ENCODE measurements around the gene PVALEF. TPM values are rescaled to one million over a fixed set of nuclear protein-coding genes. Genes with fewer than 3 reads are reported as not detected.

Gene PVALEF
- total and polyA plus RNA-seq, 2 of the 13 experiments (the other 11 are each of a cell fraction or from before 2014, with no cell fraction given) = 0.18 TPM

DNA sequence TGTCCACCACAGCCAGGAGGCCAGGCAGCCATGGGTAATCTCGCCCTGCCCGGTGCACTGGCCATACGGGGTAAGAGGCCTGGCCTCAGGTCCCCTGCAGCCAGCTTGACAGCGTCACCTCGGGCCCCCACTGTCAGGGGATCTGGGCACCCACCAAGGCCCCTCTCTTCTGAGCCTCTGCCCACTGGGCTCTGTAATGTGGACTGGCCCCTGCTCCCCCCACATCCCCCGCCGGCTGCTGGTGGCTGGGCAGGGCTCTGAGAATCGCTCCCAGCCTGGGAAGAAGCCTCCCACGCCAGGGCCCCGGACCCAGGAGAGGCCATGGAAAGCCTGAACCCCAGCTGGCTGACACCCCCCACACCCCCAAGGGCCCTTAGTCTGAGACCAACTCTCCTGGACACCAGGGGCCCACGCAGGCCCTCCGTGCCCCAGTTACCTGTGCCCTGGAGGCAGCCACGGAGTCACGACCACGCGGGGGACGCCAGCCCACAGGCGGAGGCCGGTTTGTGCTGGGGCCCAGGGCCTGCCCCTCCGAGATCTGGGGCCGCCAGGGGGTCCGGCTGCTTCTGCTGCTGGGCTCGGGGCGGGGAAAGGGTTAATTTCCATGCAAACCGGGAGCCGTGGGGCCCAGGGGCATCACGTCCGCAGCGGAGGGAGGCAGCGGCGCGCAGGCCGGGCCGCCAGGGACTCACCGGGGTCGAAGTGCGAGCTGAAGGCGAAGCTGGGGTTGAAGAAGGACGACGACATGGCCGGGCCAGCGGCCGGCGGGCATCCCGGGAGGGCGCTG, at the start of gene PVALEF (continued):
- TF ChIP-seq ARID5B (CRISPR knock-in tag; IDR thresholded peaks at IDR 0.05) (peak; percentile 70), KDM2A (CRISPR knock-in tag; IDR thresholded peaks at IDR 0.05; ENCODE audit: borderline replicate concordance, low read depth) (peak; percentile 84), ZMYM2 (CRISPR knock-in tag; IDR thresholded peaks at IDR 0.05) (no peak), ZNF501 (CRISPR knock-in tag; IDR thresholded peaks at IDR 0.05) (peak; percentile 74), THAP9 (CRISPR knock-in tag; IDR thresholded peaks at IDR 0.05; ENCODE audit: borderline replicate concordance) (peak; percentile 55; the same call in 1 of the 2 replicates), SP2 (CRISPR knock-in tag; IDR thresholded peaks at IDR 0.05) (no peak), ZNF747 (CRISPR knock-in tag; IDR thresholded peaks at IDR 0.05; ENCODE audit: borderline replicate concordance) (no peak), EZH2 (conservative IDR thresholded peaks at IDR 0.05; ENCODE audit: low read depth, low read length) (no peak), ZSCAN25 (CRISPR knock-in tag; IDR thresholded peaks at IDR 0.05) (peak; percentile 45; the same call in 1 of the 2 replicates), ZNF552 (CRISPR knock-in tag; IDR thresholded peaks at IDR 0.05; ENCODE audit: borderline replicate concordance) (peak; percentile 94), JUND (CRISPR knock-in tag; IDR thresholded peaks at IDR 0.05) (peak; percentile 66)
- TF ChIP-seq, protein P1, sequence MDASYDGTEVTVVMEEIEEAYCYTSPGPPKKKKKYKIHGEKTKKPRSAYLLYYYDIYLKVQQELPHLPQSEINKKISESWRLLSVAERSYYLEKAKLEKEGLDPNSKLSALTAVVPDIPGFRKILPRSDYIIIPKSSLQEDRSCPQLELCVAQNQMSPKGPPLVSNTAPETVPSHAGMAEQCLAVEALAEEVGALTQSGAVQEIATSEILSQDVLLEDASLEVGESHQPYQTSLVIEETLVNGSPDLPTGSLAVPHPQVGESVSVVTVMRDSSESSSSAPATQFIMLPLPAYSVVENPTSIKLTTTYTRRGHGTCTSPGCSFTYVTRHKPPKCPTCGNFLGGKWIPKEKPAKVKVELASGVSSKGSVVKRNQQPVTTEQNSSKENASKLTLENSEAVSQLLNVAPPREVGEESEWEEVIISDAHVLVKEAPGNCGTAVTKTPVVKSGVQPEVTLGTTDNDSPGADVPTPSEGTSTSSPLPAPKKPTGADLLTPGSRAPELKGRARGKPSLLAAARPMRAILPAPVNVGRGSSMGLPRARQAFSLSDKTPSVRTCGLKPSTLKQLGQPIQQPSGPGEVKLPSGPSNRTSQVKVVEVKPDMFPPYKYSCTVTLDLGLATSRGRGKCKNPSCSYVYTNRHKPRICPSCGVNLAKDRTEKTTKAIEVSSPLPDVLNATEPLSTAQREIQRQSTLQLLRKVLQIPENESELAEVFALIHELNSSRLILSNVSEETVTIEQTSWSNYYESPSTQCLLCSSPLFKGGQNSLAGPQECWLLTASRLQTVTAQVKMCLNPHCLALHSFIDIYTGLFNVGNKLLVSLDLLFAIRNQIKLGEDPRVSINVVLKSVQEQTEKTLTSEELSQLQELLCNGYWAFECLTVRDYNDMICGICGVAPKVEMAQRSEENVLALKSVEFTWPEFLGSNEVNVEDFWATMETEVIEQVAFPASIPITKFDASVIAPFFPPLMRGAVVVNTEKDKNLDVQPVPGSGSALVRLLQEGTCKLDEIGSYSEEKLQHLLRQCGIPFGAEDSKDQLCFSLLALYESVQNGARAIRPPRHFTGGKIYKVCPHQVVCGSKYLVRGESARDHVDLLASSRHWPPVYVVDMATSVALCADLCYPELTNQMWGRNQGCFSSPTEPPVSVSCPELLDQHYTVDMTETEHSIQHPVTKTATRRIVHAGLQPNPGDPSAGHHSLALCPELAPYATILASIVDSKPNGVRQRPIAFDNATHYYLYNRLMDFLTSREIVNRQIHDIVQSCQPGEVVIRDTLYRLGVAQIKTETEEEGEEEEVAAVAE (CRISPR knock-in tag; IDR thresholded peaks at IDR 0.05; ENCODE audit: borderline replicate concordance) = peak; percentile 58; the same call in 1 of the 2 replicates
- TF ChIP-seq, protein P2, sequence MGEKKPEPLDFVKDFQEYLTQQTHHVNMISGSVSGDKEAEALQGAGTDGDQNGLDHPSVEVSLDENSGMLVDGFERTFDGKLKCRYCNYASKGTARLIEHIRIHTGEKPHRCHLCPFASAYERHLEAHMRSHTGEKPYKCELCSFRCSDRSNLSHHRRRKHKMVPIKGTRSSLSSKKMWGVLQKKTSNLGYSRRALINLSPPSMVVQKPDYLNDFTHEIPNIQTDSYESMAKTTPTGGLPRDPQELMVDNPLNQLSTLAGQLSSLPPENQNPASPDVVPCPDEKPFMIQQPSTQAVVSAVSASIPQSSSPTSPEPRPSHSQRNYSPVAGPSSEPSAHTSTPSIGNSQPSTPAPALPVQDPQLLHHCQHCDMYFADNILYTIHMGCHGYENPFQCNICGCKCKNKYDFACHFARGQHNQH (CRISPR knock-in tag; IDR thresholded peaks at IDR 0.05) = peak; percentile 59
- TF ChIP-seq, protein P3, sequence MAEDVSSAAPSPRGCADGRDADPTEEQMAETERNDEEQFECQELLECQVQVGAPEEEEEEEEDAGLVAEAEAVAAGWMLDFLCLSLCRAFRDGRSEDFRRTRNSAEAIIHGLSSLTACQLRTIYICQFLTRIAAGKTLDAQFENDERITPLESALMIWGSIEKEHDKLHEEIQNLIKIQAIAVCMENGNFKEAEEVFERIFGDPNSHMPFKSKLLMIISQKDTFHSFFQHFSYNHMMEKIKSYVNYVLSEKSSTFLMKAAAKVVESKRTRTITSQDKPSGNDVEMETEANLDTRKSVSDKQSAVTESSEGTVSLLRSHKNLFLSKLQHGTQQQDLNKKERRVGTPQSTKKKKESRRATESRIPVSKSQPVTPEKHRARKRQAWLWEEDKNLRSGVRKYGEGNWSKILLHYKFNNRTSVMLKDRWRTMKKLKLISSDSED (CRISPR knock-in tag; IDR thresholded peaks at IDR 0.05) = no peak
